PC-9 (cell line): ENCODE results near the gene MADD.

Source experiments
- CTCF ChIP-seq: fragments of 200-600 bp; sonication (generic); conservative IDR thresholded peaks from 2 replicates; pipeline ENCODE4 v1.6.1; 2017; ENCODE audit warnings: mixed run types, antibody characterized with exemption, mild to moderate bottlenecking, moderate library complexity
- EZH2 ChIP-seq: fragments of 200-600 bp; sonication (generic); IDR thresholded peaks from 2 replicates; pipeline ENCODE4 v1.8.0; 2017; ENCODE audit warnings: antibody characterized with exemption, low read depth

GRCh38 chr11:47353978-47354774 lies 84.2 kb downstream of the MADD start:
- TF ChIP-seq CTCF (no peak), EZH2 (no peak)
